ENCODE measurements around the gene TMEM72.

- TF ChIP-seq CTCF (IDR thresholded peaks at IDR 0.05) (no peak), SIN3A (IDR thresholded peaks at IDR 0.05; ENCODE audit: borderline replicate concordance, insufficient read depth, low read depth, low read length) (no peak)
Measured at GRCh38 chr10:44969854-44970253, 58.7 kb downstream of the TMEM72 start.
